Endodermal cell (in vitro differentiated cells): ENCODE measurements around the gene RASAL2. TPM values are rescaled to one million over a fixed set of nuclear protein-coding genes. Genes with fewer than 3 reads are reported as not detected.

Experiments used
- DNase-seq: peaks from one replicate; pipeline ENCODE4 v3.0.0-alpha.2; 2017
- H3K27ac ChIP-seq: 2 replicates; pipeline ENCODE4 v1.5.1; 2013; ENCODE audit warnings: mild to moderate bottlenecking, low read depth, low read length, moderate library complexity
- H3K27me3 ChIP-seq: 2 replicates; pipeline ENCODE4 v1.6.1; 2013; ENCODE audit warnings: mild to moderate bottlenecking, low read length, moderate library complexity; ENCODE audit not compliant: insufficient read depth, control insufficient read depth, poor library complexity, severe bottlenecking
- H3K36me3 ChIP-seq: 2 replicates; pipeline ENCODE4 v1.7.0; 2013; ENCODE audit warnings: mild to moderate bottlenecking, low read length, moderate library complexity; ENCODE audit not compliant: control insufficient read depth, insufficient read depth
- H3K4me1 ChIP-seq: one replicate; pipeline ENCODE4 v1.7.0; 2013; ENCODE audit warnings: low read length; ENCODE audit not compliant: control insufficient read depth, insufficient read depth
- H3K4me3 ChIP-seq: 2 replicates; pipeline ENCODE4 v1.5.1; 2013; ENCODE audit warnings: mild to moderate bottlenecking, low read length, moderate library complexity
- H3K9ac ChIP-seq: 2 replicates; pipeline ENCODE4 v1.6.1; 2013; ENCODE audit warnings: mild to moderate bottlenecking, low read length, moderate library complexity; ENCODE audit not compliant: poor library complexity, severe bottlenecking; ENCODE audit errors: extremely low read depth
- H3K9me3 ChIP-seq: 2 replicates; pipeline ENCODE4 v1.6.1; 2013; ENCODE audit warnings: mild to moderate bottlenecking, low read length, moderate library complexity; ENCODE audit not compliant: control insufficient read depth
- H3K27ac Mint-ChIP-seq: 2 replicates; pipeline ENCODE4 v1.8.0; 2020; ENCODE audit warnings: mixed read lengths
- H3K27me3 Mint-ChIP-seq: 2 replicates; pipeline ENCODE4 v1.8.0; 2021; ENCODE audit warnings: mild to moderate bottlenecking, mixed read lengths; ENCODE audit not compliant: insufficient read depth
- H3K36me3 Mint-ChIP-seq: 2 replicates; pipeline ENCODE4 v1.8.0; 2020; ENCODE audit warnings: low read depth, mixed read lengths
- H3K4me1 Mint-ChIP-seq: 2 replicates; pipeline ENCODE4 v1.8.0; 2020; ENCODE audit warnings: mixed read lengths
- H3K4me3 Mint-ChIP-seq: 2 replicates; pipeline ENCODE4 v1.8.0; 2020; ENCODE audit warnings: mild to moderate bottlenecking, moderate library complexity, mixed read lengths
- H3K9me3 Mint-ChIP-seq: 2 replicates; pipeline ENCODE4 v1.8.0; 2020; ENCODE audit warnings: mild to moderate bottlenecking, mixed read lengths
- WGBS, 2 experiments: methylation state at CpG; one replicate each; pipeline versions ENCODE4 v1.1.5 to v1.1.7; 2013; ENCODE audit warnings: missing lambda C conversion rate in 2 of 2, mixed read lengths in 1 of 2; ENCODE audit not compliant: insufficient coverage in 1 of 2, insufficient read length in 1 of 2; 5-methylcytosine and 5-hydroxymethylcytosine counted together
- total RNA-seq, 2 donors: library from RNA; stranded (reverse); fragmentation: NEBNext Ultra II Directional in 1 of 2; extraction: Animal tissue kit (Norgen Biotek cat#: 25700) in 1 of 2; gene quantifications; 2 replicates in 1 of 2; 3 replicates in 1 of 2; pipeline ENCODE4 v1.2.1, GENCODE V29; 2021
- TF ChIP-seq, protein P1 (sequence below): fragments of 200-600 bp; sonication (generic); conservative IDR thresholded peaks from 2 replicates; pipeline ENCODE4 v1.5.0; 2021; ENCODE audit warnings: antibody characterized with exemption, mild to moderate bottlenecking

The RASAL2 gene
- total RNA-seq, 2 donors from 2014 or later: 21.8 to 22.1 TPM

DNA sequence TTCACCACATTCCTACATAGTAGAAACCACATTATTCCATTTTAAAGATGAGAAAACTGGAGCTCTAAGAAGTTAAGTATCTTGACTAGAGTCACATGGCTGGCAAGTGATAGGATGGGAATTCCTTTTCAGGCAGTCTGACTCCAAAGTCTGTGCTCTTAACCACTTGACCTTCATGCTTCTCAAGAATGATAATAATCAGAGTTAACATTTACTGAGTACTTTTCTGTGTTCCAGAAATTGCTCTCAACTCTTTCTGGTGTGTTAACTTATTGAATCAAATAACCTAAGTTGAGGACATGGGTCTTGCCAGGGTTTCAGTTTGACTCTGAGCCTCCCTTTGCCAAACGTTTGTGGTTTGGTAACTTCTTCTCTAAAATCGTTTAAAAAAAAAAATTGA lies 169.4 kb downstream of the RASAL2 start:
- no peaks in the 10 kb centered on the region for H3K9me3 ChIP-seq
- Mint-ChIP-seq H3K27ac (no peak overlapping the region), H3K27me3 (no peaks in the 10 kb centered on the region), H3K4me3 (no peak overlapping the region), H3K9me3 (peaks cover 1% of the 10 kb centered on the region), H3K4me1 (peaks cover 33% of the 10 kb centered on the region), H3K36me3 (peaks cover 2% of the 10 kb centered on the region)
- WGBS, 2 experiments: 60 to 75% methylated on average over 2 of the region's 2 CpGs
- H3K4me3 ChIP-seq: no peak overlapping the region
- H3K9ac ChIP-seq: no peak overlapping the region
- no peaks in the 10 kb centered on the region for H3K36me3 ChIP-seq
- no peaks in the 10 kb centered on the region for H3K27me3 ChIP-seq
- no peak for DNase-seq
- H3K27ac ChIP-seq: peak overlapping the region; percentile 35
- H3K4me1 ChIP-seq: no peaks in the 10 kb centered on the region
- TF ChIP-seq, protein P1, sequence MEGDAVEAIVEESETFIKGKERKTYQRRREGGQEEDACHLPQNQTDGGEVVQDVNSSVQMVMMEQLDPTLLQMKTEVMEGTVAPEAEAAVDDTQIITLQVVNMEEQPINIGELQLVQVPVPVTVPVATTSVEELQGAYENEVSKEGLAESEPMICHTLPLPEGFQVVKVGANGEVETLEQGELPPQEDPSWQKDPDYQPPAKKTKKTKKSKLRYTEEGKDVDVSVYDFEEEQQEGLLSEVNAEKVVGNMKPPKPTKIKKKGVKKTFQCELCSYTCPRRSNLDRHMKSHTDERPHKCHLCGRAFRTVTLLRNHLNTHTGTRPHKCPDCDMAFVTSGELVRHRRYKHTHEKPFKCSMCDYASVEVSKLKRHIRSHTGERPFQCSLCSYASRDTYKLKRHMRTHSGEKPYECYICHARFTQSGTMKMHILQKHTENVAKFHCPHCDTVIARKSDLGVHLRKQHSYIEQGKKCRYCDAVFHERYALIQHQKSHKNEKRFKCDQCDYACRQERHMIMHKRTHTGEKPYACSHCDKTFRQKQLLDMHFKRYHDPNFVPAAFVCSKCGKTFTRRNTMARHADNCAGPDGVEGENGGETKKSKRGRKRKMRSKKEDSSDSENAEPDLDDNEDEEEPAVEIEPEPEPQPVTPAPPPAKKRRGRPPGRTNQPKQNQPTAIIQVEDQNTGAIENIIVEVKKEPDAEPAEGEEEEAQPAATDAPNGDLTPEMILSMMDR: no peak

DNA sequence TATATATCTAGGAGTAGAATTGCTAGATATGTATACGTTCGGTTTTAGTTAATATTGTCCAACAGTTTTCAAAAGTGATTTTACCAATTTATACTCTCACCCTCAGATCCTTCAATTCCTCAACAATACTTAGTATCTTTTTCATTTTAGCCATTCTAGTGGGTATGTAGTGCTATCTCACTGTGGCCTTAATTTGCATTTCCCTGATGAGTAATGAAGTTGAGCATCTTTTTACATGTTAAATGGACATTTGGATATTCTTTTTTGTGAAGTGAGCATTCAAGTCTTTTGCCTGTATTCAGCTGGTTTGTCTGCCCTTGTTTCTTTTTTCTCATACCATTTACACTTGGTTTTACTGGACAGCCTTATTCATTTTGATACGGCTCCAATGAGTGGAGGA lies 172.2 kb downstream of the RASAL2 start:
- Histone ChIP-seq H3K27me3 (peaks cover 9% of the 10 kb centered on the region), H3K4me1 (no peaks in the 10 kb centered on the region), H3K4me3 (no peak overlapping the region), H3K27ac (peak overlapping the region; percentile 65), H3K36me3 (no peaks in the 10 kb centered on the region), H3K9ac (no peak overlapping the region), H3K9me3 (no peaks in the 10 kb centered on the region)
- no peak for DNase-seq
- Mint-ChIP-seq H3K27ac (peak overlapping the region; percentile 52), H3K9me3 (no peaks in the 10 kb centered on the region), H3K36me3 (no peaks in the 10 kb centered on the region), H3K4me1 (peaks cover 37% of the 10 kb centered on the region), H3K4me3 (peak overlapping the region; percentile 40), H3K27me3 (peaks cover 2% of the 10 kb centered on the region)
- TF ChIP-seq, protein P1: no peak
- WGBS, 2 experiments: 60 to 93% methylated on average over 1 of the region's 3 CpGs

DNA sequence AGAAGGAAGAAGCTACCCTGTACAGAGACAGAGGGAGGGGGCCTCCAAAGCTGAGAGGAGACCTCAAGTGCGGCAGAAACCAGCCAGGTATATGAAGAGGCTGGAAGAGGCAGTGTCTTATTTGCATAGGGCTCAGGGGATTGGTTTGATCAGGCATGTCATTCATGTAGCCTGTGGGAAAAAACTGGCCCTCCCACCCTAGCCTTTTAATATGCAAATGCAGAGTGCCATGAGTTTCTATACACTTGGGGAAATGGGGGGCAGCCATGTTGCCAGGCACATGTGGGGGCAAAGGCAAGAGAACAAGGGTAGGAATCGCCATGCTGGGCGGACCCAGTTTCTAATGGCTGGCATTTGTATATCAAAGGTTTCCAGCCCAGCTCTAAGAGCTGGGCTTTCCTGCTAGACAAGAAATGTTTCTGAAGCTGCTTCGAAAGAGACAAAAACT lies 172.7 kb downstream of the RASAL2 start:
- peak; percentile 94 for DNase-seq
- Histone ChIP-seq H3K36me3 (no peaks in the 10 kb centered on the region), H3K9ac (no peak overlapping the region), H3K27me3 (peaks cover 14% of the 10 kb centered on the region), H3K9me3 (no peaks in the 10 kb centered on the region), H3K27ac (peak overlapping the region; percentile 70), H3K4me1 (no peaks in the 10 kb centered on the region), H3K4me3 (no peak overlapping the region)
- H3K27me3 Mint-ChIP-seq: peaks cover 6% of the 10 kb centered on the region
- H3K4me1 Mint-ChIP-seq: peaks cover 37% of the 10 kb centered on the region
- TF ChIP-seq, protein P1: no peak
- H3K36me3 Mint-ChIP-seq: no peaks in the 10 kb centered on the region
- 54 to 57% methylated on average over 3 to 4 of the region's 4 CpGs for WGBS, 2 experiments
- H3K4me3 Mint-ChIP-seq: peak overlapping the region; percentile 40
- peak overlapping the region; percentile 52 for H3K27ac Mint-ChIP-seq
- no peaks in the 10 kb centered on the region for H3K9me3 Mint-ChIP-seq
